GM18517 (cell line): Measurements from ENCODE around the gene GPR55.

ENCODE experiments used
- ATAC-seq: cut with Tn5 transposase; IDR thresholded peaks from one replicate; pipeline ENCODE4 v1.9.1; 2021; ENCODE audit warnings: mild to moderate bottlenecking, moderate library complexity; ENCODE audit not compliant: unreplicated experiment

The GPR55 gene

GRCh38 chr2:230921806-230922595 lies 3.0 kb downstream of the GPR55 start:
- ATAC-seq = no peak

GRCh38 chr2:230920167-230920566 lies 4.9 kb downstream of the GPR55 start:
- ATAC-seq = no peak

GRCh38 chr2:230919681-230920080 lies 5.4 kb downstream of the GPR55 start:
- no peak for ATAC-seq

- no peak for ATAC-seq
Measured at GRCh38 chr2:230919240-230919639, 5.8 kb downstream of the GPR55 start.

- ATAC-seq = no peak
Measured at GRCh38 chr2:230916218-230916617, 8.8 kb downstream of the GPR55 start.

GRCh38 chr2:230915319-230915718 lies 9.7 kb downstream of the GPR55 start:
- no peak for ATAC-seq

- no peak for ATAC-seq
Measured at GRCh38 chr2:230914886-230915285, 10.2 kb downstream of the GPR55 start.

- peak; percentile 52 for ATAC-seq
Measured at GRCh38 chr2:230913406-230914143, 11.5 kb downstream of the GPR55 start.

GRCh38 chr2:230912724-230913123 lies 12.3 kb downstream of the GPR55 start:
- no peak for ATAC-seq

GRCh38 chr2:230912046-230912445 lies 13.0 kb downstream of the GPR55 start:
- no peak for ATAC-seq

- ATAC-seq = no peak
Measured at GRCh38 chr2:230910546-230911177, 14.4 kb downstream of the GPR55 start.

- no peak for ATAC-seq
Measured at GRCh38 chr2:230909841-230910545, 15.0 kb downstream of the GPR55 start.

- no peak for ATAC-seq
Measured at GRCh38 chr2:230908595-230909191, 16.3 kb downstream of the GPR55 start.

- no peak for ATAC-seq
Measured at GRCh38 chr2:230908092-230908594, 16.9 kb downstream of the GPR55 start.

GRCh38 chr2:230907361-230908091 lies 17.5 kb downstream of the GPR55 start:
- no peak for ATAC-seq

GRCh38 chr2:230906471-230907230 lies 18.4 kb downstream of the GPR55 start:
- no peak for ATAC-seq

GRCh38 chr2:230905448-230906421 lies 19.3 kb downstream of the GPR55 start:
- no peak for ATAC-seq

- ATAC-seq = no peak
Measured at GRCh38 chr2:230904856-230905447, 20.1 kb downstream of the GPR55 start.
